T1000 (cell line): ENCODE data around the gene PARD3.
"Not testable (repeated sequence)": the region's sequence is repeated elsewhere in the genome, so short reads cannot be mapped to it uniquely, and the experiment has no call there.

ENCODE experiments used
- DNase-seq: peaks from one replicate; lab custom pipeline; 2025; ENCODE audit warnings: mixed read lengths; lab: John Stamatoyannopoulos, UW

Gene PARD3

DNA sequence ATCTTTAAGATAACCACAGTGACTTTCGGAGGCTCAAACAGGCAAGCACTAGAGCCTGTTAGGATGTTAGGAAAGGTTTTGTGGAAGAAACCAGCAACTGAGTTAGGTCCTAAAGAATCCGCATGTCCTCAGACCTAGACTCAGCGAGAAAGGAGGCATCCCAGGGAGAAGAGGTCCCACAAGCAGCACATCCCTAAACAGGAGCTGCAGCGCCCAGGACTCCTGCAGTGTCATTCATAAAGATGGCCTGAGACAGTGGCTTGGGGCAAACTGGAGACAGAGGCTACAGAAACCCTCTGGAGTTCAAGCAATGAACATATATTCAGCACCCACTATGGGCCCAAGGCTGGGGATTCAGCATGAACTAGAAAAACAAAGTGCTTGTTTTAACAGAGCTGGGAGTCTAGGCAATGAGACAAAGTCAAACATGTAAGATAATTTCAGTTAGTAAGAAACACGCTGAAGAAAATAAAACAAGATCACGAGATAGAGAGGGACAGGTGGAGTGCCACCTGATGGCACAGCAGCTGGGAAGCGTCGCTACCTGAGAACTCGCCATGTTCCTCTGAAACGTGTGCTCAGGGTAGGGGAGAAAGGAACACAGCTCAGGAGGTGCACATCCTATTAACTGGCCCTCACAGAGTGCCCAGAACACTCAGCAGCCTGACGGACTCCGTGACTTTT, 48.1 kb downstream of the PARD3 start:
- DNase-seq, result no peak

GRCh38 chr10:34766266-34766600, 48.9 kb downstream of the PARD3 start:
- no peak for DNase-seq

DNA sequence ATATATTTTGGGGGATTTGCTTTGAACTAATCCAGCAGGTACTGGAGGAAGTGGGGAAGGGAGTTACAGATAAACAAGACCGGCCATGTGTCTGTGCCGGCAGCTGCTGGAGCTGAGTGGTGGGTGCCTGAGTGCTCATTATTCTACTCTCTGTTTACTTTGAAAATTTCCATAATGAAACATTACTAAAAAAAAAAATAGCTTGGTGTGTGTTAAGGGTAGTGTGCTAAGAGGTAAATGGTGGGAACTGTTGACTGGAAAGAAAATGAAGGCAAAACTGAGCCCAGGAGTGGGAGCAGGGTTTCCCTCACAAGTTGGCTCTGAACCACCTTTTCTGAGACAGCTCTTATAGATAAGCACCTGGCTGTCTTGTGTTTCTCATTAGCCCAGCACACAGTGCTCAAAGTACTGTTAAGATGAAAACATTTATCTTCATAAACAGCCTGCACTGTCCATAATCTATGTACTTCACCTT, 50.6 kb downstream of the PARD3 start:
- DNase-seq, result no peak

DNA sequence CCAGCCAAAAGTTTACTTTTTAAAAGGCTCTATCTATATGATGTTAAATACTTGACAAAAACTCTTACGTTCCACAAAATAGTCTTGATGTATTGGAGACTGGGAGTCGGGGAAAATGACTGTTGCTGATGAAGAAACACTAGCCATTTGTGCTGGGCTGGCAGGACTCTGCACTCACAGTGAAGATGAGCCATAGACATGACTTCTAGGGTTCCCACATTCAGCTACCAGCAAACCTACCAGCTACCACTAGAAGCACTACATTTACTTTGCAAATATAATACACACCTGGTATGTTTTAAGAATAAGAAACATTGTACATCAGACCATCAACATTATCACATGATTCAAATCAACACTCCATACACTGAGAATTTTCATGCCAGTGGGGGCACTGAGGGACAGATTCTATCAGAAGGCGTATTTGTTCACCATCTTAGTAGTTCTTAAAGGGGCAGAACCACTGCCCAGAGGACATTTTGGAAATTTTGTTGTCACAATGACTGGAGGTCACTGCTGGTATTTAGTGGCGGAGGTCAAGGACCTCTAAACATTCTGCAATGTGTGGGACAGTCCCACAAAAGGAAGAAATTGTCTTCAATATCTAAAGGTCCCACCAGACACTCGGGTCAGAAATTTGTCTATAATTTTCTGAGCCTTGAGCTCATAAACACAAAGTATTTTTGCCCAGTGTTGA, 52.3 kb downstream of the PARD3 start:
- DNase-seq, result no peak

DNA sequence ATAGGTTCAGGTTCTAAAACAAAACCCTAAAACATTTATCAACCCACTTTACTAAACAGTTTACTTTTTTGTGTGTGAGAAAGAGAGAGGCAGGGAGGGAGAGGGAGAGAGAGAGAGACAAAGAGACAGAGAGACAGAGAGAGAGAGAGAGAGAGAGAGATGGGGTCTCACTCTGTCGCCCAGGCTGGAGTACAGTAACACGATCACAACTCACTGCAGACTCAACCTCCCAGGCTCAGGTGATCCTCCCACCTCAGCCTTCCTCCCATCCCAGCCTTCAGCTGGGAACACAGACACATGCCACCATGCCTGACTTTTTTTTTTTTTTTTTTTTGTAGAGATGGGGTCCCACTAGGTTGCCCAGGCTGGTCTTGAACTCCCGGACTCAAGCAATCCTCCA, 52.9 kb downstream of the PARD3 start:
- DNase-seq, result no peak

- no peak for DNase-seq
Measured at GRCh38 chr10:34761453-34761852, 53.6 kb downstream of the PARD3 start.

GRCh38 chr10:34760606-34761005, 54.5 kb downstream of the PARD3 start:
- no peak for DNase-seq

- DNase-seq, result no peak
Measured at GRCh38 chr10:34759837-34760215, 55.3 kb downstream of the PARD3 start.

DNA sequence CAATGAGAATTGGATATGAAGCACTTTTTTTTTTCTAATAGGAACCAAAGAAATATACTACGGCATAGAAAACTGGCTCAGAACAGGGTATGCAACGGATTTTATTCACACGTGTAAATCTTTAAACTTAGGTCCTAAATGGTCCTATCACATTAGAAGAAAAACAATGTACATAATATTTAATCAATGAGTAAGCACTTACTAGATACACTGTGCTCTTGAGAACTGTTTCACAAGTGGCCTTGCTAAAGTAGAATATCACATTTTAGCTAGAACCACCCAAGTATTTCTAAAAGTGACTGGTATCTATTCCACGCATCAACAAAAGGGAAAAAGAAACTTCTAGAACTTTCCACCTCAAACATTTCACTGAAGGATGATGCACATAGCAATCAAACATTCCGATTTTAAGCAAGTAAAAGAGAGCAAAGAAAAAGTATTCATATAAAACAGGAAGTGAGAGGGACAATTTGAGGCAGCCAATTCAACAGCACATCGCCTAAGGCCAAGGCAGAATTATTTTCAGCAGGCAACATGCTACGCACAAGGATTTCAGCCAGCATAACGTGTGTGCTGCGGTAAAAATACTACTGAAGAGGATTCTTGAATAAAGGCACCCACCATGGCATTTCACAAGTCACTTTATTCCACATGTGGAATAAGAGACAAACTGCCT, 55.8 kb downstream of the PARD3 start:
- DNase-seq, result no peak

GRCh38 chr10:34758447-34758996, 56.6 kb downstream of the PARD3 start:
- peak; percentile 20 for DNase-seq

DNA sequence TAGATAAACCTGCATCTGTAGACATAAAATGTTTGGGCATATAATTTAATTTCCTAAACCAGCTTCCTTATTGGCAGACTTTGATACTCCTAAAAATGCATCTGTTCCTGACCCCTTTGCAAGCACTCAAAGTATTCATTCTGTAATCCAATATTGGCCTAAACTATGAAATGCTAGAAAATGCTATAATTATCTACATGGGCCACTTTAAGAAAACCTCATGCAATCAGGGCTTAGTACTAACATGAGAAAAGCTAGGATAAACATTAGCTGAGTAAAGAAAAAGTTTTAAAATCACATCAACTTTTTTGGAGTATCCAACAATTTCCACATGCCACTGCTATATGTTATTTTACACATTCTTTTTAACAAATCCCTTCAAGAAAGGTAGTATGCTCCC, 57.2 kb downstream of the PARD3 start:
- DNase-seq, result no peak

DNA sequence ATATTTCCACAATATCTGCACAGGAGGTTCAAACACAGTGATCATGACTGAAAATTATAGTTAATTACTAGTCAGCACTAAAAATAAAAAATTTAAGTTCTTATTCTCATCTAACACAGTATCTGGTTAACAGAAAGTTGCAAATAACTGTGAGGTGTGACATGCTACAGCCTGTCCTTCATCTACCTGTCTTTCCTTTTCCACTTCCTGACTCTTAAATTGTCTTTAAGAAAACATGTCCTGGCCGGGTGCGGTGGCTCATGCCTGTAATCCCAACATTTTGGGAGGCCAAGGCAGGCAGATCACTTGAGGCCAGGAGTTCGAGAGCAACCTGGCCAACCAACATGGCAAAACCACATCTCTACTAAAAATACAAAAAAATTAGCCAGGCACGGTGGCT, 57.9 kb downstream of the PARD3 start:
- DNase-seq, result not testable (repeated sequence)

GRCh38 chr10:34756584-34756983, 58.5 kb downstream of the PARD3 start:
- no peak for DNase-seq

DNA sequence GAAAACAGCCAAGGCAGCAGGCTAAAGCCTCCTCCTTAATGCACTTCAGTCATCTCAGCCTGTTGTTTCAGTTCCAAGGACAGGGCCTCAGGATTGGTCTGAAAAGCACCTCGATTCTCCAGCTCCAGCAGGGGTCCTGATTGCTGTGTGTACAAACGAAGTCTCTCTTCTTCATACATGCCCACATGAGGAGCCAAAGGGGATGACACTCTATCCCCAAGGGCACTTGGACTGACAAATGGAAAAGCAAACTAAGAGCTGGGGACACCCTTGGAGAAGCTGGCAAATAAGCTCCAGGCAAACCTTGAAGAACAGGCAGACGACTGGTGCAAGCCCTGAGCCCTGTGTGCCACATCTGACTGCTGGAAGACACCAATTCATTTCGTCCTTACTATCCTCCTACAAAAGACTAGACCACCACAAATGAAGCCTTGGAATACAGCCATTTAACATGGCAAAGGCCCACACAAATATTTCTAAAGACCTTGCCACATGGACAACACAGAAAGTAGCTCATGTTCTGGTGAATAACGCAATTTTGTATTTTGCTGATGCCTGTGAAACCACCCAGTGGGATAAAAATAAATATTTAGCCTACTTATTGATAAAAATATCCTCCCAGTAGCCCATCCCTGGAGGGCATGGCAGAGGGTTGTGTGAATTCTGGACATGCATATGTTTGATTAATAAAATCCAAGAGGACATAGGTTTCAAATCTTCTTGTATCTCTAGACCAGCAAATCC, 61.9 kb downstream of the PARD3 start:
- DNase-seq, result no peak

GRCh38 chr10:34751272-34751671, 63.8 kb downstream of the PARD3 start:
- DNase-seq, result no peak

DNA sequence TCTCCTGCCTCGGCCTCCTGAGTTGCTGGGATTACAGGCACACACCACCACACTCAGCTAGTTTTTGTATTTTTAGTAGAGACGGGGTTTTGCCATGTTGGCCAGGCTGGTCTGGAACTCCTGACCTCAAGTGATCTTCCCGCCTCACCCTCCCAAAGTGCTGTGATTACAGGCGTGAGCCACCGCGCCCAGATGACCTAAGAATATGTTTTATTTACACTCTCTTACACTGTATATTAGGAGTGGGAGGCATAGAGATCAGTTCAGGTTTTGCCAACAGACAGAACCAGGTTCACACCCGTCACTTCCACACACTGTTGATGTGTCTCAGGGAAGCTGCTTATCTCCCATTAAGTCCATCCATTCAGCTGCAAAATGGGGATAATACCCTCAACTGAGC, 64.3 kb downstream of the PARD3 start:
- not testable (repeated sequence) for DNase-seq

DNA sequence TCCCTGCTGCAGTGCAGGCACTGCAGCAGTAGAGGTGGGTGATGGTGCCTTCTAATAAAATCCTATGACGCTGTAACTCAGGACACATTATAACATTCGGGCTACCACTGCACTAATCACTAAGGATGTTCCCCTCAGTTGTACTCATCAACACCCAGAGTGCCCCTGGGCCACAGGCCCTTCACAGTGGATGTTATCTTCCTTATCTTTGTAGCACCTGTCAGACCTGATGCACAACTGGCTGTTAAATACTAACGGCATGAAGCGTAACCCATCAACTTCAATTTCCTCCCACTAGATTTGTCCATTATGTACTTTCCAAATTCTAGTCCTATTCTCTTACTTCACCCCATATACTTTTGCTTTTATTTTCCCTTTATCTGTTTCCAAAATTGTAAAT, 66.3 kb downstream of the PARD3 start:
- DNase-seq, result no peak

- no peak for DNase-seq
Measured at GRCh38 chr10:34748357-34748756, 66.7 kb downstream of the PARD3 start.

DNA sequence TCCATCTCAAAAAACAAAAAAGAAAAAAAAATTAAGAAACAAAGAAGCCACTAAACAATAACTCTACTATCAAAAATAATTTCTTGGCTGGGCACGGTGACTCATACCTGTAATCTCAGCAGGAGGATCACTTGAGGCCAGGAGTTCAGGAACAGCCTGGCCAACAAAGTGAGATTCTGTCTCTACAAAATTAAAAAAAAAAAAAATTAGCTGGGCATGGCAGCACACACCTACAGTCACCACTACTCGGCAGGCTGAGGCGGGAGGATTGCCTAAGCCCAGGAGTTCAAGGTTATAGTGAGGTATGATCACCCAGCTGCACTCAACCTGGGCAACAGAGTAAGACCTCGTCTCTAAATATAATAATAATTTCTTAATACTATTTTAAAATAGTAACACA, 69.0 kb downstream of the PARD3 start:
- DNase-seq, result no peak

DNA sequence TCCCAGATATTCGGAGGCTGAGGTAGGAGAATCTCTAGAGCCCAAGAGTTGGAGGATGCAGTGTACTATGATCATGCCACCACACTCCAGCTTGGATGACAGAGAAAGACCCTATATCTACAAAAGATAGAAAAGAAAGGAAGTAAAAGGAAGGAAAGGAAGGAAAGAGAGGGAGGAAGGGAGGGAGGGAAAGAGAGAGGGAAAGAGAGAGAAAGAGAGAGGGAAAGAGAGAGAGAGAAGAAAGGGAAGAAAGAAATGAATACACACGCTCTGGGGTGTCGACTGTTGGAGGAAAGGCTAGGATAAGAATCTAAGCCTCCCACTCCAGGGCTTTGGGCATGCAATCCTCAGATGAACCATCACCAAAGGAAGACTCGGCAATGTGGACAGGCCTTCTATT, 69.9 kb downstream of the PARD3 start:
- DNase-seq, result no peak

DNA sequence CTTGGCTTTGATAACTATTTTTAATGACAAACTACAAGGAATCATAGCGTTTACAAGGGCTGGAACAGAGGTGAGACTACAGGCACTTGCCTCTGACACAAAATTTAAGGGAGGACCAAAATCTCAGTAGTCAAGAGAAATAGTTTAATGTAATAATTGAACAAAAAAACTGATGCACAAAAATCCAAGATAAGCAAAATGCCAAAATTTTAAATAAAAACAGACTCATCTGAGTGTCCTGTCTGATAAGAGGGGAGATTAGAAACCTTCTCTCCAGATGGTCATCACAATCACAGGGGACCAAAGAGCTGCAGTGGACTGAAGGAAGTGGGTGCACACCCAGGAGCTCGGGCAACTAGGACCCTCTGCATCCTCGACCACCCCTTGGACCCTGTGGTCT, 70.5 kb downstream of the PARD3 start:
- DNase-seq, result no peak

DNA sequence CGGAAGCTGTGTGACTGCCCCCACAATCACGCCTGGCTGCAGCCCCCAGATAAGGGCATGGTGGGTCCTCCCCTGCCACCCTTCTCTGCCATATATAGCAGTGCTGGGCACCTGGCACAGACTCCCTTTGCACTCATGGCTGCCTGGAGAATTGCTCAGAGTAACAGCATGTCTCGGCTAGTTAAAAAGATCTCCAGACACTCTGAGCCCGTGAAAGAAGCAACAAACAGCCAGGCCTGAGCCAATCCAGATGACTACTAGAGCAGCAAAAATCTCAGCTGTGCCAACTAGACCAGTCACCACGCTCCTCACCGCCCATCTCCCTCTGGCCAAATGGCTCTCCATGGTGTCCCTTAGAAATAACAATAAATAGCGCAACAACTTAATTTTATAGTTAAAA, 71.3 kb downstream of the PARD3 start:
- no peak for DNase-seq
